Loucy (cell line): Measurements from ENCODE around the gene A2M.

Experiments
- H2AFZ ChIP-seq: fragments of 200-600 bp; sonication (generic); 2 replicates; pipeline ENCODE4 v1.6.0; 2016; ENCODE audit warnings: antibody characterized with exemption, mild to moderate bottlenecking, low read length, moderate library complexity
- H3F3A ChIP-seq: fragments of 200-600 bp; 2 replicates; pipeline ENCODE4 v1.6.0; 2016; ENCODE audit warnings: antibody characterized with exemption, low read depth, mild to moderate bottlenecking
- H3K27me3 ChIP-seq: fragments of 200-600 bp; sonication (generic); 2 replicates; pipeline ENCODE4 v1.6.1; 2014; ENCODE audit warnings: low read length, mild to moderate bottlenecking; ENCODE audit not compliant: insufficient read depth, poor library complexity, severe bottlenecking
- H3K36me3 ChIP-seq: fragments of 200-600 bp; sonication (generic); 2 replicates; pipeline ENCODE4 v1.6.1; 2016; ENCODE audit warnings: low read length; ENCODE audit not compliant: insufficient read depth
- H3K4me1 ChIP-seq: fragments of 200-600 bp; sonication (generic); 2 replicates; pipeline ENCODE4 v1.5.1; 2014; ENCODE audit warnings: low read length, mild to moderate bottlenecking; ENCODE audit not compliant: insufficient read depth, poor library complexity, severe bottlenecking
- H3K4me2 ChIP-seq: fragments of 200-600 bp; sonication (generic); 2 replicates; pipeline ENCODE4 v1.6.0; 2014; ENCODE audit warnings: antibody characterized with exemption, low read length, low read depth, mild to moderate bottlenecking; ENCODE audit not compliant: poor library complexity, severe bottlenecking
- H3K4me3 ChIP-seq: fragments of 200-600 bp; sonication (generic); 2 replicates; pipeline ENCODE4 v1.5.1; 2014; ENCODE audit warnings: low read length, mild to moderate bottlenecking, mixed read lengths; ENCODE audit not compliant: poor library complexity, severe bottlenecking
- H3K79me2 ChIP-seq: fragments of 200-600 bp; sonication (generic); 2 replicates; pipeline ENCODE4 v1.6.1; 2014; ENCODE audit warnings: low read length; ENCODE audit not compliant: insufficient read depth
- H3K9ac ChIP-seq: fragments of 200-600 bp; sonication (generic); 2 replicates; pipeline ENCODE4 v1.6.0; 2014; ENCODE audit warnings: mild to moderate bottlenecking, low read depth, low read length, moderate library complexity; ENCODE audit not compliant: poor library complexity, severe bottlenecking
- H3K9me2 ChIP-seq: fragments of 200-600 bp; sonication (generic); replicated peaks from 2 replicates; pipeline ENCODE4 v1.6.1; 2016; ENCODE audit warnings: low read depth, low read length, mixed read lengths
- H3K9me3 ChIP-seq: fragments of 200-600 bp; sonication (generic); 2 replicates; pipeline ENCODE4 v1.6.1; 2014; ENCODE audit warnings: mild to moderate bottlenecking, antibody characterized with exemption, low read length, low read depth; ENCODE audit not compliant: insufficient read depth
- H4K20me1 ChIP-seq: fragments of 200-600 bp; sonication (generic); 2 replicates; pipeline ENCODE4 v1.6.0; 2014; ENCODE audit warnings: antibody characterized with exemption, low read length, mild to moderate bottlenecking; ENCODE audit not compliant: insufficient read depth, poor library complexity, severe bottlenecking
- EZH2phosphoT487 ChIP-seq: fragments of 200-600 bp; IDR thresholded peaks from 2 replicates; pipeline ENCODE4 v1.6.1; 2018; ENCODE audit warnings: antibody characterized with exemption, mild to moderate bottlenecking, moderate library complexity, borderline replicate concordance
- TF ChIP-seq, protein P1 (sequence below): fragments of 200-600 bp; sonication (generic); conservative IDR thresholded peaks from 2 replicates; pipeline ENCODE4 v1.5.1; 2014; ENCODE audit warnings: mild to moderate bottlenecking, antibody characterized with exemption, low read length

A2M gene

DNA sequence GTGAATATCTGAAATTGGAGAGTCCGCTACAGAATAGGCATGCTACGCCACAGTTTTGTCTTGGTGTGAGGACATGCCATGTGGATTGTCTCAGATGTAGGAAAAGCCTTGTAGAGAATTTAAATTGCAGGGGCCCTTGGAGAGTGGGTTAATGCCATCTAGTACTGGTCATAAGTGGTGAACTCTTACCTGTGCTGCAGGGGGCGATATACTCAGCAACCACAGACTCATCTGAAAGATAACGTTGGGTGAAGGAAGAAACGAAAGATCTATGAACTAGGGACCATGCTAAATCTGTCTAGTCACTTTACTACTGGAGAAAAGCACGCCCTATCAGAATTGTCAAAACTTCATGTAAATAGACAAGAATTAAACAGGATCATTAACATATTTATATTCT, 33.7 kb upstream of the A2M start:
- no peak overlapping the region for H3K9ac ChIP-seq
- H3K4me1 ChIP-seq: peaks cover 8% of the 10 kb centered on the region
- no peak overlapping the region for H3K4me2 ChIP-seq
- TF ChIP-seq, protein P1, sequence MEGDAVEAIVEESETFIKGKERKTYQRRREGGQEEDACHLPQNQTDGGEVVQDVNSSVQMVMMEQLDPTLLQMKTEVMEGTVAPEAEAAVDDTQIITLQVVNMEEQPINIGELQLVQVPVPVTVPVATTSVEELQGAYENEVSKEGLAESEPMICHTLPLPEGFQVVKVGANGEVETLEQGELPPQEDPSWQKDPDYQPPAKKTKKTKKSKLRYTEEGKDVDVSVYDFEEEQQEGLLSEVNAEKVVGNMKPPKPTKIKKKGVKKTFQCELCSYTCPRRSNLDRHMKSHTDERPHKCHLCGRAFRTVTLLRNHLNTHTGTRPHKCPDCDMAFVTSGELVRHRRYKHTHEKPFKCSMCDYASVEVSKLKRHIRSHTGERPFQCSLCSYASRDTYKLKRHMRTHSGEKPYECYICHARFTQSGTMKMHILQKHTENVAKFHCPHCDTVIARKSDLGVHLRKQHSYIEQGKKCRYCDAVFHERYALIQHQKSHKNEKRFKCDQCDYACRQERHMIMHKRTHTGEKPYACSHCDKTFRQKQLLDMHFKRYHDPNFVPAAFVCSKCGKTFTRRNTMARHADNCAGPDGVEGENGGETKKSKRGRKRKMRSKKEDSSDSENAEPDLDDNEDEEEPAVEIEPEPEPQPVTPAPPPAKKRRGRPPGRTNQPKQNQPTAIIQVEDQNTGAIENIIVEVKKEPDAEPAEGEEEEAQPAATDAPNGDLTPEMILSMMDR: peak; percentile 51
- TF ChIP-seq EZH2phosphoT487: no peak
- H4K20me1 ChIP-seq: no peaks in the 10 kb centered on the region
- no peaks in the 10 kb centered on the region for H3K36me3 ChIP-seq
- H3K4me3 ChIP-seq: no peak overlapping the region
- no peaks in the 10 kb centered on the region for H3F3A ChIP-seq
- H3K27me3 ChIP-seq: no peaks in the 10 kb centered on the region
- no peaks in the 10 kb centered on the region for H3K9me3 ChIP-seq
- H2AFZ ChIP-seq: no peak overlapping the region
- no peaks in the 10 kb centered on the region for H3K79me2 ChIP-seq
- no peaks in the 10 kb centered on the region for H3K9me2 ChIP-seq

DNA sequence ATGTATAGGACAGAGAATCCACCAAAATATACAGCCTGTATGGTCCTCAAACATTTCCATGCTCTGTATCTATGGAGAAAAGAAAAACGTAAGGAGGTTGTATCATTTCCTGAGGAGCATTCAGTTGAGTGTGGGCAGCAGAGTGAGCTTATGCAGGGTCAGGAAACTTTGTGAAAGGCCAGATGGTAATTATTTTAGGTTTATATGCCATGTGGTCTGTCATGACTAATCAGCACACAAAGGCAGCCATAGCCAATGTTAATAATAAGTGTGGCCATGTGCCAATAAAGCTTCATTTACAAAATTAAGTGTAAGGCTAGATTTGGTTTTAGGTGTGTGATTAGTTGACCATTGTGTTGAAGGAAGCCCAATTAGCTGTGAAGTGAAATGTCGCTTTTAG, 33.2 kb upstream of the A2M start:
- peak overlapping the region; percentile 23; the same call in 1 of the 2 replicates for H2AFZ ChIP-seq
- no peak overlapping the region for H3K4me2 ChIP-seq
- TF ChIP-seq, protein P1: no peak
- no peak for TF ChIP-seq EZH2phosphoT487
- H3K4me3 ChIP-seq: no peak overlapping the region
- peaks cover 8% of the 10 kb centered on the region for H3K4me1 ChIP-seq
- H3K9me2 ChIP-seq: no peaks in the 10 kb centered on the region
- H3F3A ChIP-seq: no peaks in the 10 kb centered on the region
- H4K20me1 ChIP-seq: no peaks in the 10 kb centered on the region
- no peak overlapping the region for H3K9ac ChIP-seq
- H3K27me3 ChIP-seq: no peaks in the 10 kb centered on the region
- no peaks in the 10 kb centered on the region for H3K36me3 ChIP-seq
- H3K9me3 ChIP-seq: no peaks in the 10 kb centered on the region; the same call in 1 of the 2 replicates
- no peaks in the 10 kb centered on the region for H3K79me2 ChIP-seq

DNA sequence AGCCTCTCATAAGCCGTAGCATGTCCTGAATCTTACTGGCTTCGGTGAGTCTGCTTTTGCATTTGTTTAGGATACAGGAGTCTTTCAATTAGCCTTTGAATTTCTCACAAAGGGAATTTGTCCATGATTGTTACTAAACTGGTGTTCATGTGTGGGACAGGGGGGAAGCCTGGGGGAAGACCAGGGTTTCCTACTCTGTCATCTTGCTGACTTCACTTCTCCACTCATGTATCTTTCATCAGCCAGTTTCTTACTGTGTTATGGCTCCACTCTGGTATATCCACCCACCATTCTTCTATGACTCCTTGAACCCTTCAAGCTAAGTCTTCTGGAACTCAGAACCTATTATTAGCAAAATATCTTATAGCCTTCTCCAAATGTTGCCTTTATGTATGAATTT, 31.7 kb upstream of the A2M start:
- Histone ChIP-seq H3K27me3 (no peaks in the 10 kb centered on the region), H3K36me3 (no peaks in the 10 kb centered on the region), H3K4me2 (no peak overlapping the region), H3K9me2 (no peaks in the 10 kb centered on the region), H2AFZ (no peak overlapping the region), H3K4me1 (peaks cover 8% of the 10 kb centered on the region), H4K20me1 (no peaks in the 10 kb centered on the region), H3F3A (no peaks in the 10 kb centered on the region), H3K4me3 (no peak overlapping the region), H3K9ac (no peak overlapping the region), H3K9me3 (no peaks in the 10 kb centered on the region; the same call in 1 of the 2 replicates), H3K79me2 (no peaks in the 10 kb centered on the region)
- TF ChIP-seq, protein P1: no peak
